Mesodermal cell (in vitro differentiated cells): ENCODE measurements around the gene MAGI2.

Experiments used
- H3K27ac ChIP-seq: 2 replicates; pipeline ENCODE4 v1.7.0; 2013; ENCODE audit warnings: mild to moderate bottlenecking, low read depth, low read length, moderate library complexity; ENCODE audit not compliant: severe bottlenecking
- H3K36me3 ChIP-seq: 2 replicates; pipeline ENCODE4 v1.7.1; 2013; ENCODE audit warnings: mild to moderate bottlenecking, low read length, moderate library complexity; ENCODE audit not compliant: control insufficient read depth, insufficient read depth
- H3K4me1 ChIP-seq: one replicate; pipeline ENCODE4 v1.7.1; 2013; ENCODE audit warnings: mild to moderate bottlenecking, low read length; ENCODE audit not compliant: insufficient read depth, control insufficient read depth, poor library complexity, severe bottlenecking
- H3K4me3 ChIP-seq: 2 replicates; pipeline ENCODE4 v1.7.0; 2013; ENCODE audit warnings: low read length, control low read depth, mild to moderate bottlenecking; ENCODE audit not compliant: insufficient read depth, poor library complexity, severe bottlenecking; ENCODE audit errors: extremely low read depth
- H3K9me3 ChIP-seq: 2 replicates; pipeline ENCODE4 v1.7.1; 2013; ENCODE audit warnings: mild to moderate bottlenecking, low read length, moderate library complexity; ENCODE audit not compliant: control insufficient read depth
- WGBS, 2 experiments: methylation state at CpG; one replicate each; pipeline ENCODE4 v1.1.5; 2013; ENCODE audit warnings: missing lambda C conversion rate in 2 of 2; ENCODE audit not compliant: insufficient coverage in 2 of 2; 5-methylcytosine and 5-hydroxymethylcytosine counted together

The MAGI2 gene

DNA sequence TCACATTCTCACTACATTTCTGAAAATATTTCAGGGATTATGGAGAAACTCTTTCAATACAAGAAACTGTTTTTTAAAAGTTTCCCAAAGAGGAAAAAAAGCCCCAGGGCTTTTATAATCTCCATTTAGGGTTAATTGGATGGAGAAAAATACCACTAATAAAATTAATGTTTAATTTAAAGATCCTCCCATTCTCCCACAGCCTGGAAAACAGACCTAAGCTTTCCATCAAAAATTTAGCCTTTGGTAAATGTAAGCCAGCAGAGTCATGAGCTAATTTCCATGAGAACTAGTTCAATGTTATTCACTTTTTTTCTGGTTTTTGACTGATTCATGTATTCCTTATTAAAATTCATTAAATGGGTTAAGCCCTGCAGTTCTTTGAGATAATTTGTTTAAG lies 1246.2 kb downstream of the MAGI2 start:
- Histone ChIP-seq H3K4me3 (no peak overlapping the region), H3K27ac (no peak overlapping the region), H3K9me3 (no peaks in the 10 kb centered on the region), H3K4me1 (no peaks in the 10 kb centered on the region), H3K36me3 (no peaks in the 10 kb centered on the region)

GRCh38 chr7:78206769-78207168 lies 1246.7 kb downstream of the MAGI2 start:
- Histone ChIP-seq H3K4me3 (no peak overlapping the region), H3K9me3 (no peaks in the 10 kb centered on the region), H3K27ac (no peak overlapping the region), H3K36me3 (no peaks in the 10 kb centered on the region), H3K4me1 (no peaks in the 10 kb centered on the region)
- no CpG with 5 or more reads among the region's 2 CpGs for WGBS, 2 experiments

DNA sequence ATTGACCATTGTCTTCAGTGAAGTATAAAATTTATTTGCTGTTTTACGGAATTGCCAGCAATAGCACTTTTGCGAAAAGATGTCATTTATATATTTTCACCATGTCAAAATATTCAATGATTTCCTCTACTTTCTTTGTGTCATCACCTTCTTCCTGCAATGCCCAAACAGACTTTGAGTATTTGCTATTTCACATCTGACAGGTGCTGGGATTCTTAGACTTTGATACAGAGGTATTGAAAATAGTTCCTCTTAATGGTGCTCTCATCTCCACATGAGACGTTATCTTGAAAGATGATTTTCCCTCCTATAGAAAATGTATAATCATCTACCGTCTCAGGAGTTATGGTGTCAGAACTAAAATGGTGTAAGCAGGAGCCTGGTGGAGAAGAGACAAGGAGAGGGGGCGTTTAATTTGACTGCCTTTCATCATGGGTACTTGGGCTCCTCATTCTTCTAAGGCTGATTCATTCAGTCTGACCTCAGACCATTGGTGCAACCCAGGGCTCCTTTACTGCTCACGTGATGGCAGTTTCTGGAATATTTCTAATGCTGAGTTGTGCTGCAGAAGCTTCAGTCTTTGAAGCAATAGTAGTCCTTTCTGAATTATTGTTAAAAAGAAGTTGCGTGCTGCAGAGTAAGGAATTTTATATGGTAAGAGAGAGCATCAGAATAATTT lies 1250.3 kb downstream of the MAGI2 start:
- H3K9me3 ChIP-seq: no peaks in the 10 kb centered on the region
- 0 to 90% methylated on average over 1 to 4 of the region's 7 CpGs for WGBS, 2 experiments
- no peaks in the 10 kb centered on the region for H3K4me1 ChIP-seq
- no peak overlapping the region for H3K27ac ChIP-seq
- no peak overlapping the region for H3K4me3 ChIP-seq
- no peaks in the 10 kb centered on the region for H3K36me3 ChIP-seq

GRCh38 chr7:78198756-78199155 lies 1254.7 kb downstream of the MAGI2 start:
- H3K36me3 ChIP-seq: no peaks in the 10 kb centered on the region
- WGBS, 2 experiments: 93% methylated on average over 3 of the region's 3 CpGs; no CpG with 5 or more reads in 1 of the 2 experiments
- H3K4me3 ChIP-seq: no peak overlapping the region
- peaks cover 6% of the 10 kb centered on the region for H3K4me1 ChIP-seq
- no peaks in the 10 kb centered on the region for H3K9me3 ChIP-seq
- H3K27ac ChIP-seq: no peak overlapping the region

DNA sequence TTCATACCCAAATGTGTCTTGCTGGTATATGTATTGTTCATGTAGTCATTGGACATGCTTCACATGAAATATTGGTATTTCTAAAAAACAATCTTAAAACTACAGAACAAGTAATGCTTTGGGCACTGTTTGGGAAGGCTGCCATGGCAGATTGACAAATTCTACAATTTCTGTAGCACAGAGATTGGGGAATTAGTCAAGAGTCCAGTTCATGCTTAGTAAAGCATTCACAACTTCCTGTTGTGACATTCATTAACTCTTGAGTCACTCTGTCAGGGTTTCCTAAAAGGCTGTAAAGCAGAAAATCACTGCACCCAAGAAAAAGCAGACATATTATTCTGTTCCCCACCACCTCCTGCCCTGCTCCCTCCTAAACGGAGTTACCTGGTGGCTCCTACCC lies 1256.0 kb downstream of the MAGI2 start:
- no peaks in the 10 kb centered on the region for H3K9me3 ChIP-seq
- H3K4me3 ChIP-seq: no peak overlapping the region
- H3K4me1 ChIP-seq: peaks cover 6% of the 10 kb centered on the region
- 57 to 100% methylated on average over 1 of the region's 1 CpG for WGBS, 2 experiments
- H3K27ac ChIP-seq: no peak overlapping the region
- H3K36me3 ChIP-seq: no peaks in the 10 kb centered on the region

DNA sequence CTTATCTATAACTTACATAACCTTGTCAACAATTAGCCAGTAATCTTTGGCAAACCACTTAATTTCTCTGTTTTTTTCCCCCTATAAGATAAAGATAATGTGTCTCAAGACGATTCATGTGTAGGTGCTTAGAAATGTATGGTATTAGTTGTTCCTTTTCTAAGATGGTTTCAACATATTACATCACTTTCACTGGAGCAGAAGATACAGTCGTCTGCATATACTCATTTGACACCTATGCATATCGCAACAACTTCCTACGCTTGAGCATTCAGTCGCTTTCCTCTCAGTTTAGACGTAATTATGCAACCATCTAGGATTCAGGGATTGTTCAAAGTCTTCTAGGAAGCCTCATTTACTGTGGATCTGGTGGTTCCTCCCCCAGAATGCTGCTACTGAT lies 1258.2 kb downstream of the MAGI2 start:
- Histone ChIP-seq H3K4me1 (peaks cover 6% of the 10 kb centered on the region), H3K9me3 (no peaks in the 10 kb centered on the region), H3K4me3 (no peak overlapping the region), H3K36me3 (no peaks in the 10 kb centered on the region), H3K27ac (no peak overlapping the region)
- WGBS, 2 experiments: 84 to 97% methylated on average over 5 of the region's 6 CpGs

- H3K9me3 ChIP-seq: no peaks in the 10 kb centered on the region
- H3K4me3 ChIP-seq: no peak overlapping the region
- H3K27ac ChIP-seq: no peak overlapping the region
- no peaks in the 10 kb centered on the region for H3K36me3 ChIP-seq
- WGBS, 2 experiments: 90 to 91% methylated on average over 4 to 5 of the region's 6 CpGs
- peaks cover 6% of the 10 kb centered on the region for H3K4me1 ChIP-seq
Observed at GRCh38 chr7:78194611-78195010, 1258.9 kb downstream of the MAGI2 start.

- Histone ChIP-seq H3K9me3 (no peaks in the 10 kb centered on the region), H3K27ac (no peak overlapping the region), H3K36me3 (no peaks in the 10 kb centered on the region), H3K4me1 (no peaks in the 10 kb centered on the region), H3K4me3 (no peak overlapping the region)
- WGBS, 2 experiments: 85 to 90% methylated on average over 6 to 9 of the region's 9 CpGs
Observed at GRCh38 chr7:78191475-78192079, 1261.9 kb downstream of the MAGI2 start.

GRCh38 chr7:78189762-78190161 lies 1263.7 kb downstream of the MAGI2 start:
- H3K36me3 ChIP-seq: no peaks in the 10 kb centered on the region
- no peaks in the 10 kb centered on the region for H3K4me1 ChIP-seq
- no peaks in the 10 kb centered on the region for H3K9me3 ChIP-seq
- no peak overlapping the region for H3K4me3 ChIP-seq
- no peak overlapping the region for H3K27ac ChIP-seq

GRCh38 chr7:78185149-78185745 lies 1268.2 kb downstream of the MAGI2 start:
- no peak overlapping the region for H3K4me3 ChIP-seq
- H3K36me3 ChIP-seq: no peaks in the 10 kb centered on the region
- no peak overlapping the region for H3K27ac ChIP-seq
- H3K4me1 ChIP-seq: no peaks in the 10 kb centered on the region
- H3K9me3 ChIP-seq: no peaks in the 10 kb centered on the region
- 100% methylated on average over 1 of the region's 4 CpGs; no CpG with 5 or more reads in 1 of the 2 experiments for WGBS, 2 experiments

GRCh38 chr7:78184299-78184698 lies 1269.2 kb downstream of the MAGI2 start:
- Histone ChIP-seq H3K4me3 (no peak overlapping the region), H3K27ac (no peak overlapping the region), H3K36me3 (no peaks in the 10 kb centered on the region), H3K9me3 (no peaks in the 10 kb centered on the region), H3K4me1 (no peaks in the 10 kb centered on the region)
- 83% methylated on average over 1 of the region's 1 CpG; no CpG with 5 or more reads in 1 of the 2 experiments for WGBS, 2 experiments
